H9 (cell line): ENCODE data around the gene NSFL1C. TPM values are rescaled to one million over a fixed set of nuclear protein-coding genes. Genes with fewer than 3 reads are reported as not detected.

Experiments used
- DNase-seq: peaks from one replicate; pipeline ENCODE4 v3.0.0-alpha.2; 2017
- H2AFZ ChIP-seq: one replicate; pipeline ENCODE4 v1.6.1; 2013; ENCODE audit warnings: mild to moderate bottlenecking, low read length, control low read depth, moderate library complexity
- H2AK5ac ChIP-seq: 2 replicates; pipeline ENCODE4 v1.6.1; 2013; ENCODE audit warnings: low read length, control low read depth, mixed read lengths; ENCODE audit not compliant: insufficient read length
- H2BK120ac ChIP-seq: one replicate; pipeline ENCODE4 v1.6.1; 2013; ENCODE audit warnings: low read depth, mild to moderate bottlenecking, low read length, control low read depth, inconsistent platforms; ENCODE audit not compliant: poor library complexity, severe bottlenecking
- H2BK12ac ChIP-seq: 2 replicates; pipeline ENCODE4 v1.6.1; 2013; ENCODE audit warnings: low read length, control low read depth, mixed read lengths, low read depth; ENCODE audit not compliant: insufficient read length
- H2BK15ac ChIP-seq: 2 replicates; pipeline ENCODE4 v1.6.1; 2013; ENCODE audit warnings: low read depth, low read length, control low read depth
- H2BK20ac ChIP-seq: one replicate; pipeline ENCODE4 v1.6.1; 2013; ENCODE audit warnings: low read depth, mild to moderate bottlenecking, low read length, control low read depth, inconsistent platforms; ENCODE audit not compliant: poor library complexity, severe bottlenecking
- H2BK5ac ChIP-seq: 2 replicates; pipeline ENCODE4 v1.6.1; 2013; ENCODE audit warnings: low read length, control low read depth, mixed read lengths; ENCODE audit not compliant: insufficient read length
- H3K14ac ChIP-seq: 2 replicates; pipeline ENCODE4 v1.6.1; 2013; ENCODE audit warnings: low read length, control low read depth; ENCODE audit not compliant: insufficient read depth
- H3K18ac ChIP-seq: 2 replicates; pipeline ENCODE4 v1.6.1; 2013; ENCODE audit warnings: low read depth, mild to moderate bottlenecking, mixed read lengths, low read length, control low read depth; ENCODE audit not compliant: insufficient read length
- H3K23ac ChIP-seq: 2 replicates; pipeline ENCODE4 v1.6.1; 2013; ENCODE audit warnings: low read length, control low read depth, mixed read lengths, low read depth; ENCODE audit not compliant: insufficient read length
- H3K23me2 ChIP-seq: 2 replicates; pipeline ENCODE4 v1.6.1; 2013; ENCODE audit warnings: low read depth, mild to moderate bottlenecking, mixed read lengths, low read length, control low read depth; ENCODE audit not compliant: insufficient read length, poor library complexity, severe bottlenecking
- H3K27ac ChIP-seq: 2 replicates; pipeline ENCODE4 v1.5.1; 2013; ENCODE audit warnings: low read length, control low read depth, mixed read lengths, low read depth; ENCODE audit not compliant: insufficient read length
- H3K27me3 ChIP-seq: 2 replicates; pipeline ENCODE4 v1.6.1; 2013; ENCODE audit warnings: low read length, control low read depth, inconsistent platforms; ENCODE audit not compliant: insufficient read depth
- H3K4ac ChIP-seq: 2 replicates; pipeline ENCODE4 v1.6.1; 2013; ENCODE audit warnings: low read depth, mild to moderate bottlenecking, control low read depth, inconsistent platforms, low read length, moderate library complexity
- H3K4me1 ChIP-seq: 2 replicates; pipeline ENCODE4 v1.6.1; 2013; ENCODE audit warnings: low read length, control low read depth, inconsistent platforms; ENCODE audit not compliant: insufficient read depth
- H3K4me2 ChIP-seq: 2 replicates; pipeline ENCODE4 v1.6.1; 2013; ENCODE audit warnings: low read length, control low read depth, mixed read lengths; ENCODE audit not compliant: insufficient read length, insufficient read depth
- H3K56ac ChIP-seq: 2 replicates; pipeline ENCODE4 v1.6.1; 2013; ENCODE audit warnings: low read depth, mild to moderate bottlenecking, mixed read lengths, low read length, control low read depth; ENCODE audit not compliant: insufficient read length
- H3K79me1 ChIP-seq: 2 replicates; pipeline ENCODE4 v1.6.1; 2013; ENCODE audit warnings: low read depth, mild to moderate bottlenecking, moderate library complexity, low read length, control low read depth, inconsistent platforms; ENCODE audit not compliant: insufficient read depth, poor library complexity, severe bottlenecking
- H3K79me2 ChIP-seq: 2 replicates; pipeline ENCODE4 v1.6.1; 2013; ENCODE audit warnings: low read length, control low read depth, inconsistent platforms; ENCODE audit not compliant: insufficient read depth
- H3K9ac ChIP-seq: 2 replicates; pipeline ENCODE4 v1.6.1; 2013; ENCODE audit warnings: low read length, control low read depth, mixed read lengths; ENCODE audit not compliant: insufficient read length; ENCODE audit errors: extremely low read depth
- H3K9me3 ChIP-seq: one replicate; pipeline ENCODE4 v1.6.1; 2013; ENCODE audit warnings: low read depth, low read length, inconsistent platforms; ENCODE audit not compliant: control insufficient read depth
- H3T11ph ChIP-seq: one replicate; pipeline ENCODE4 v1.6.1; 2013; ENCODE audit warnings: mild to moderate bottlenecking, low read length, control low read depth, inconsistent platforms
- H4K20me1 ChIP-seq: one replicate; pipeline ENCODE4 v1.6.1; 2013; ENCODE audit not compliant: control insufficient read depth, insufficient read length, insufficient read depth
- H4K5ac ChIP-seq: 2 replicates; pipeline ENCODE4 v1.6.1; 2013; ENCODE audit warnings: low read depth, mild to moderate bottlenecking, mixed read lengths, low read length, control low read depth; ENCODE audit not compliant: insufficient read length
- H4K8ac ChIP-seq: replicated peaks from 2 replicates; pipeline ENCODE4 v1.6.1; 2013; ENCODE audit warnings: low read length, control low read depth, mixed read lengths, low read depth; ENCODE audit not compliant: insufficient read length
- H4K91ac ChIP-seq: 2 replicates; pipeline ENCODE4 v1.6.1; 2013; ENCODE audit warnings: low read depth, mild to moderate bottlenecking, moderate library complexity, mixed read lengths, low read length, control low read depth; ENCODE audit not compliant: insufficient read length
- H3K27ac Mint-ChIP-seq, 3 experiments: 2 replicates in 2 of 3; 3 replicates in 1 of 3; pipeline ENCODE4 v1.8.0; 2020 to 2021; ENCODE audit warnings: mixed read lengths in 3 of 3, mild to moderate bottlenecking in 1 of 3, moderate library complexity in 1 of 3
- H3K27me3 Mint-ChIP-seq: 2 replicates; pipeline ENCODE4 v1.8.0; 2021; ENCODE audit warnings: low read depth, mild to moderate bottlenecking, moderate library complexity, mixed read lengths
- H3K36me3 Mint-ChIP-seq, 3 experiments: 2 replicates in 2 of 3; 3 replicates in 1 of 3; pipeline ENCODE4 v1.8.0; 2020 to 2021; ENCODE audit warnings: low read depth in 3 of 3, mixed read lengths in 3 of 3; ENCODE audit not compliant: insufficient read depth in 1 of 3
- H3K4me1 Mint-ChIP-seq, 2 experiments: 2 replicates each; pipeline ENCODE4 v1.8.0; 2020; ENCODE audit warnings: mixed read lengths in 2 of 2
- H3K4me3 Mint-ChIP-seq, 2 experiments: 2 replicates in 1 of 2; 3 replicates in 1 of 2; pipeline ENCODE4 v1.8.0; 2020 to 2021; ENCODE audit warnings: mild to moderate bottlenecking in 2 of 2, mixed read lengths in 2 of 2, moderate library complexity in 1 of 2
- H3K9me3 Mint-ChIP-seq, 2 experiments: 2 replicates in 1 of 2; 3 replicates in 1 of 2; pipeline ENCODE4 v1.8.0; 2020; ENCODE audit warnings: mild to moderate bottlenecking in 2 of 2, mixed read lengths in 2 of 2, moderate library complexity in 1 of 2
- CTCF ChIP-seq: fragments of 200-600 bp; sonication (generic); conservative IDR thresholded peaks from 3 replicates; pipeline ENCODE4 v1.8.0; 2021; ENCODE audit warnings: antibody characterized with exemption, mild to moderate bottlenecking
- WGBS: extraction: QIAGEN DNeasy Blood & Tissue Kit; methylation state at CpG from one replicate; pipeline ENCODE4 v1.1.7; 2013; ENCODE audit warnings: missing lambda C conversion rate, low lambda C conversion rate, mixed read lengths; ENCODE audit not compliant: insufficient read length; ENCODE audit errors: extremely low coverage; 5-methylcytosine and 5-hydroxymethylcytosine counted together
- total RNA-seq: library from RNA; stranded (reverse); gene quantifications from 2 replicates; pipeline ENCODE4 v1.2.1, GENCODE V29; 2021

NSFL1C gene
- total RNA-seq, 1 experiment from 2014 or later = 81.8 TPM

- Histone ChIP-seq H4K5ac (no peak overlapping the region), H3K4ac (no peak overlapping the region), H2BK20ac (no peak overlapping the region), H3K56ac (no peak overlapping the region), H2AFZ (no peak overlapping the region), H3K23me2 (no peaks in the 10 kb centered on the region), H2BK120ac (no peak overlapping the region), H3T11ph (no peak overlapping the region), H3K27ac (no peak overlapping the region), H3K4me2 (no peak overlapping the region), H2AK5ac (no peak overlapping the region), H4K91ac (no peak overlapping the region), H3K79me1 (no peaks in the 10 kb centered on the region), H3K23ac (no peak overlapping the region), H2BK15ac (no peak overlapping the region), H4K8ac (no peak overlapping the region), H2BK12ac (no peak overlapping the region), H3K9ac (no peak overlapping the region), H3K18ac (no peak overlapping the region), H2BK5ac (no peak overlapping the region), H4K20me1 (no peaks in the 10 kb centered on the region), H3K79me2 (no peaks in the 10 kb centered on the region), H3K9me3 (peaks cover 11% of the 10 kb centered on the region), H3K4me1 (peaks cover 7% of the 10 kb centered on the region), H3K14ac (no peak overlapping the region), H3K27me3 (no peaks in the 10 kb centered on the region)
- TF ChIP-seq CTCF = no peak
- no CpG with 5 or more reads among the region's 1 CpG for WGBS
- Mint-ChIP-seq H3K4me1 (peaks cover 57 to 67% of the 10 kb centered on the region in 2 experiments), H3K4me3 (no peak overlapping the region), H3K27me3 (no peaks in the 10 kb centered on the region), H3K27ac (no peak overlapping the region), H3K36me3 (peaks cover 19 to 34% (median 27%) of the 10 kb centered on the region in 3 experiments), H3K9me3 (peaks cover 34 to 37% of the 10 kb centered on the region in 2 experiments)
- no peak for DNase-seq
These were observed 36.6 kb downstream of the NSFL1C start for GRCh38 chr20:1430004-1430451.
